Calu3 (cell line): ENCODE data around the gene CLPTM1. TPM values are rescaled to one million over a fixed set of nuclear protein-coding genes. Genes with fewer than 3 reads are reported as not detected.

Source experiments
- BruUV-seq: library from RNA; stranded (reverse); fragments of 400-500 nt; replicated peaks from 2 replicates; lab custom pipeline; 2021; lab: Mats Ljungman, UMichigan
- CTCF ChIA-PET: fragments of 300-600 bp; sonication (Branson Sonifier 250); formaldehyde crosslinking; loops from one replicate; lab custom pipeline; 2022; ENCODE audit warnings: antibody characterized with exemption; lab: Charles Lee
- DNase-seq: peaks from one replicate; pipeline ENCODE4 v3.0.0; 2022
- H3K27ac Mint-ChIP-seq: one replicate; pipeline ENCODE4 v1.8.0; 2022; ENCODE audit warnings: mixed read lengths; ENCODE audit not compliant: unreplicated experiment
- H3K27me3 Mint-ChIP-seq: one replicate; pipeline ENCODE4 v1.8.0; 2022; ENCODE audit warnings: mixed read lengths; ENCODE audit not compliant: unreplicated experiment
- H3K36me3 Mint-ChIP-seq: one replicate; pipeline ENCODE4 v1.8.0; 2022; ENCODE audit warnings: mild to moderate bottlenecking, moderate library complexity, mixed read lengths; ENCODE audit not compliant: insufficient read depth, unreplicated experiment
- H3K4me1 Mint-ChIP-seq: one replicate; pipeline ENCODE4 v1.8.0; 2022; ENCODE audit warnings: mild to moderate bottlenecking, low read depth, mixed read lengths; ENCODE audit not compliant: unreplicated experiment
- H3K4me3 Mint-ChIP-seq: one replicate; pipeline ENCODE4 v1.8.0; 2022; ENCODE audit warnings: mild to moderate bottlenecking, low read depth, moderate library complexity, mixed read lengths; ENCODE audit not compliant: unreplicated experiment
- H3K9me3 Mint-ChIP-seq: one replicate; pipeline ENCODE4 v1.8.0; 2022; ENCODE audit warnings: low read depth, mixed read lengths; ENCODE audit not compliant: unreplicated experiment
- CTCF ChIP-seq: fragments of 200-600 bp; IDR thresholded peaks from one replicate; pipeline ENCODE4 v1.8.0; 2022; ENCODE audit warnings: antibody characterized with exemption; ENCODE audit not compliant: unreplicated experiment
- intact Hi-C: fragments of 100-400 bp; cut with micrococcal nuclease; formaldehyde crosslinking; loops from one replicate; pipeline ENCODE4 v1.10.0; 2022; ENCODE audit not compliant: unreplicated experiment
- total RNA-seq: library from RNA; stranded (reverse); gene quantifications from 2 replicates; pipeline ENCODE4 v1.2.3, GENCODE V29; 2022

Gene CLPTM1
- total RNA-seq, 1 experiment from 2014 or later = 183 TPM

- intact Hi-C loops = no loop called here
- Mint-ChIP-seq H3K4me1 (peaks cover 7% of the 10 kb centered on the region), H3K36me3 (peaks cover 49% of the 10 kb centered on the region), H3K9me3 (no peaks in the 10 kb centered on the region), H3K4me3 (no peak overlapping the region), H3K27me3 (no peaks in the 10 kb centered on the region), H3K27ac (no peak overlapping the region)
- no TSS peak for BruUV-seq
- CTCF ChIA-PET = no interaction called here
- DNase-seq = no peak
- no peak for TF ChIP-seq CTCF
Measured at GRCh38 chr19:44990966-44991365, 35.8 kb downstream of the CLPTM1 start.

- Mint-ChIP-seq H3K4me3 (no peak overlapping the region), H3K36me3 (peaks cover 36% of the 10 kb centered on the region), H3K4me1 (peaks cover 6% of the 10 kb centered on the region), H3K27me3 (no peaks in the 10 kb centered on the region), H3K27ac (no peak overlapping the region), H3K9me3 (no peaks in the 10 kb centered on the region)
- CTCF ChIA-PET = no interaction called here
- DNase-seq = no peak
- TSS peak; percentile 79 for BruUV-seq
- intact Hi-C loops = no loop called here
- no peak for TF ChIP-seq CTCF
Measured at GRCh38 chr19:44992336-44993163, 37.4 kb downstream of the CLPTM1 start.

GRCh38 chr19:44993526-44993925, 38.3 kb downstream of the CLPTM1 start:
- no peak for TF ChIP-seq CTCF
- Mint-ChIP-seq H3K4me1 (no peaks in the 10 kb centered on the region), H3K36me3 (peaks cover 28% of the 10 kb centered on the region), H3K27ac (no peak overlapping the region), H3K9me3 (no peaks in the 10 kb centered on the region), H3K4me3 (no peak overlapping the region), H3K27me3 (no peaks in the 10 kb centered on the region)
- BruUV-seq = no TSS peak
- intact Hi-C loops = no loop called here
- CTCF ChIA-PET = no interaction called here
- no peak for DNase-seq

- CTCF ChIA-PET = no interaction called here
- no peak for TF ChIP-seq CTCF
- Mint-ChIP-seq H3K4me1 (no peaks in the 10 kb centered on the region), H3K9me3 (no peaks in the 10 kb centered on the region), H3K4me3 (no peak overlapping the region), H3K27ac (no peak overlapping the region), H3K27me3 (no peaks in the 10 kb centered on the region), H3K36me3 (peaks cover 23% of the 10 kb centered on the region)
- no peak for DNase-seq
- no TSS peak for BruUV-seq
- intact Hi-C loops = no loop called here
Measured at GRCh38 chr19:44993926-44994537, 38.9 kb downstream of the CLPTM1 start.
